CD4-positive, alpha-beta T cell treated with Interleukin-6 at 100 ng/mL for 8 hours (primary cell): ENCODE measurements around the gene SMU1.

Experiments used
- DNase-seq: peaks from one replicate; pipeline ENCODE4 v3.0.0-alpha.2; 2020; ENCODE audit warnings: mixed read lengths, low spot score

Gene SMU1

DNA sequence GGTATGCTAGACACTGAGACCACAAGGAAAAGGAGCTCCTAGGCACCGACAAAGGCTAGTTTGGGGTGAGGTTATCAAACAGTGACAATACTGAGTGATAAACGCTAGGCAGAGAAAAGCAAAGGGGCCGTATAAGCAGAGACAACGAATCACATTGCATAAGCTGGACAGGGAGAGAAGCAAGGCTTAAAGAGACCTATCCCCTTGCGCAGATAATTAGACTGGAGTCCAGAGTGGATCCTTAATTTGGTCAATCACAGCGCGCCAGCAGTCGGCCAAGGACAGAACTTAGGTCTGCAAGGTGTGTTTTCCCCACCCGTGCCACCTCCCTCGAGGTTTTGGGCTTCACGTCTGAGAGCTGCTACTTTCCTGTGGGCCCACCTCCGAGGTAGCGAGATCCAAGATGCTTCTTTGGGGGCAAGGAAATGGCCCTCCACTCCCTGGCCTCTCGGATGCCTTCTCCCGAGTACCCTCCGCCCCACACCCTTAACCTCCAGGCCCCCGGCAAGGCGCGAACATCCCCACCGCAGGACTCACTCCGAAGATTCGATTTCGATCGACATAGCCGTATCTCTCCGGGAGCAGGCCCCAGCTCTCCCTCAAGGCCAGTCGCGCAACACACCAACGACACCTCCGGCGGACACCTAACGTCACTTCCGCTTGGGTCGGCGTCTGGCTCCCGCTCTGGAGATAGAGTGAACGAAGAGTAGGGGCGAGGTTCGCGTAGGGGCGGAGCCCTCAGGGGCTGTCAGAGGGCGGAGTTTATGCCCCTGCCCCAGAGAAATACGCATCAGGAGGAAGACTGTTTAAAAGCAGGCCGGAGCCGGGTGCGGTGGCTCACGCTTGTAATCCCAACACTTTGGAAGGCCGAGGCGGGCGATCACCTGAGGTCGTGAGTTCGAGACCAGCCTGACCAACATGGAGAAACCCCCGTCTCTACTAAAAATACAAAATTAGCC is at the start of gene SMU1:
Gene SMU1, minus strand, starts transcription at position 629 of the 959 bp plus-strand sequence. Its CDS starts 66 bp downstream, at position 563.
- peak; percentile 97 for DNase-seq

DNA sequence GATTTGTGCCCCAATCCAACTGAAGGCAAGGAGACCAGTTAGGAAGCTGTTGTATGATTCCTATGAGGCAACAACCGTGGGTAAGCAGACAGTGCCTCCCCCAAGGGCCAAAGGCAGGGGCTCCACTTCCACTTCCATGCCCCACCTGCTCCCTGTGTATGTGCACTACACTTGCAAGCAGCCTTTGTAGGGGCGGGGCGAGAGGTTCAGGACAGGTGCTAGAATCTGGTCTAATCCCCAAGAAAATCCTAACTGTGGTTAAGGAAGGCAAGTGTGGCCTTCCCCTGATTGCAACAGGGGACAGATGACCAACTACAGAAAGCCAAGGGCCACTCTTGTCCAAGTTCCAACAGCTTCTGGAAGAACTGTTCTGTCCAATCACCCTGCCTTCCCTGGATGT is 49.0 kb upstream of the SMU1 start:
- DNase-seq: no peak

DNA sequence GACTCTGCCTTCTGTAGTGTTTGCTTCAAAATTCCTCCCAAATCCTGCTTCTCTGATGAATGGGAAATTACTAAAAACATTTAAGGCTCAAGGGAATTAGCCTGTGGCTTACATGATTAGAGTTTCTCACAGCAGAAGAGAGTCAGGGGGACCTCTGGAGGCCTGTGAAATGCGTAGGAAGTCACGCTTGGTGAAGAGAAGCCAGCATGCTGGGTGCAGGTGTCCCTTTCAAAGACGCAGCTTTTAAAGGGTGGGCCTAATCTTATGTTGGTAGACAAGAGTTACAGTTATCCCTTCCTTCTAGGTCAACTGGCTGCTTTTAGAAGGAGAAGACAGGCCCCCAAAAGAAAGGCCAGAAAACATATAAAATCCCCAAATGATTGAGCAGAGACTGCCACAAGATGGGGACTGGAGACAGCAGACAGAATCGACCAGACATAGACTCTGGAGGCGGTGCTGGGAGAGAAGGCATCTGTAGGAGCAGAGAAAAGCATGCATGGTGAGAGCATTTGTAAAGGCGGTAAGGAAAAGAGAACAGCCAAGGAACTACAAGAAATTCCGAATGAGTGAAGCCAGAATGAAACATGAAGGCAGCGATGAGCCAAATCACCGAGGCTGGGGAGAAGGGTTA is 48.4 kb upstream of the SMU1 start:
- DNase-seq: no peak

DNA sequence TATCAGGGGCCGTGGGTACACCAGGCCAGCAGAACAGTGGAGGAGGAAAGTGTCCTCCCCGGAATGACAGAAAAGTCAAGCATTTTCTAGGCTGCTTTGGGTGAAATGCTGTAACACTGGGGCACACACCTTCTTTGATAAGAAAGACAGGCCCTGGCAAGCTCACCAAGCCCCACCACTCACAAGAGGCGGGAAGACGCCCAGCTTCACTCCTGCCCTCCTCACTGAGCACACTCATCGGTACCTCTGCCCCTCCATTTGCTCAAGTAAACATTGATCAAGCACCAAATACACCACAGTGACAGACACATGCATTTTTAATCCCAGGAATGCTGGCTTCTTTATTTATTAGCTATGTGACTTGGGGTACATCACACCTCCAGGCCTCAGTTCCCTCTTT is 47.6 kb upstream of the SMU1 start:
- no peak for DNase-seq

DNA sequence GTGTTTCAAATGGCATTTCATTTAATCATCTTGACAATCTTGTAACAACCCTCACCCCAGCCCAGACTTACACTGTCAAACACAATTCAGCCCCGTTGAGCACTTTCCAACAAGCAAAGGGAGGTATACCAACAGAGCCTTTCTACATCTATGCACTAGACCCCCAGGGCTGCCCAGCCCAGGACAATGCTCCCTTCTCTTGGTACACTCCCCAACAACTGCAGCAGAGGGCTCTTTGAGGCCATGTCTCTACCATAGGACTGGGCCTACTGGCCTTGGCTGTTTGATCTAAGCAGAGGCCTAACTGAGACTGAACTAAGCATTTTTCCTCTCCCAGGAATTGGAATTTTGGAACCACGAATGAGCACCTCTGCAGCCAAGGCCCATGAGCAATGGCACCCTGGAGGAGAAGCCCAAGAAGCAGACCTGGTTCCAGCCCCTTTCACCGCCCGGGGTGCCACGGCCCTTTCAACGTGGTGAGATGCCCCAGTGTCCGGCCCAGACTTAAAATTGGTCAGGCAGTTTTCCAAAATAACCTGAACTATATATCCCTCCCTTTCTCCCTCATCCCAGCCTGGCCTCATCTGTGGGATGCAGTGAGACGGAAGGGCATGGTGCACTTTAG is 47.0 kb upstream of the SMU1 start:
- no peak for DNase-seq

DNA sequence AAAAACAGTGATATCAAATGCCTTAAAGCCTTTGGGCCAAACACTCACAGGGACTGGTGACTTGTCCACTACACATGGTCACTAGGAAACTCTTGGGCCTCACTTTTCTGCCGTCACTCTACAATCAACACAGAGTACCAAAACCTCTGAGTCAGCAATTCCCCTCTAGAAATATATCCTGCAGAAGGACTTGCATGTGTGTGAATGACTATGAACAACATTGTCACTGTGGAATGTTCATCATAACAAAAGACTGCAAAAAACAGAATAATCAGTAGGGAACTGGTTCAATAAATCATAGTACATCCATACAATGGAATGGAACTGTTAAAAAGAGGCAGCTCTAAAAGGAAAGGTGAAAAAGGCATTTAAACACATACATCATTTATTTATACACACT is 44.1 kb upstream of the SMU1 start:
- no peak for DNase-seq

DNA sequence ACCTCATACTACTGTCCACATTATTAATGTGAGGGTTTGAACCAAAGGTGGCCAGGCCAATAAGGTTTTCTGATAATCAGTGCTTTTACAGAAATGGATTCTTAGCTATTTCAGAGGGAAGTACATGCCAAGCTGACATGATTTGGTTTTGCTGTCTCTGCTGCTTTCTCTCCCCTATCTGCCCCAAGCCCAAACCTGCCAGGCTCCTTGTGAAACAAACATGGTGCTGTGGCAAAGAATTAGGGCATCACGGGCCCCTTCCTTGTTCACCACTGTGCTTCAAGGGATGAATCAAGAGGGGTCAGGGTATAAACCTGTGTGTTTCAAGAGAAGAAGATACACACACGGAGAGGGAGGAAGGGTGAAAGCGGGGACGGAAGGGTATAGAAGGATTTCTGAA is 41.3 kb upstream of the SMU1 start:
- no peak for DNase-seq

DNA sequence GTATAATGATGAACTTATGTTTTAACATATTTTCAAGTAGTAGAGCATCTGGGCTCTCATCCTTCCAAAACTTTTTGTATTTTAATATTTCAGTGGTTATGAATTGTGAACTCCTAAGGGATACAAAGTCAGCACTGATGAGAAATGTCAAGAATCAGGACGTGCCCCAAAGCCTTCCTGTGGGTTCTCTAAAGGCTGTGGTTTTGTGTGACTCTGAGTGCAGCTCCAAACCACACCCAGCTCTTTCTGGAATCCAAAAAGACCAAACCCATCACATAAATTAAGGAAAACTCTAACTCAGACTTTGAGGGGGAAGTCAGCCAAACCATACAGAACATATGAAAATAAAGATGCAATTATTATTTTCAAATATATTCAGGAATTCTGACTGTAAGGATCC is 40.8 kb upstream of the SMU1 start:
- DNase-seq: no peak

DNA sequence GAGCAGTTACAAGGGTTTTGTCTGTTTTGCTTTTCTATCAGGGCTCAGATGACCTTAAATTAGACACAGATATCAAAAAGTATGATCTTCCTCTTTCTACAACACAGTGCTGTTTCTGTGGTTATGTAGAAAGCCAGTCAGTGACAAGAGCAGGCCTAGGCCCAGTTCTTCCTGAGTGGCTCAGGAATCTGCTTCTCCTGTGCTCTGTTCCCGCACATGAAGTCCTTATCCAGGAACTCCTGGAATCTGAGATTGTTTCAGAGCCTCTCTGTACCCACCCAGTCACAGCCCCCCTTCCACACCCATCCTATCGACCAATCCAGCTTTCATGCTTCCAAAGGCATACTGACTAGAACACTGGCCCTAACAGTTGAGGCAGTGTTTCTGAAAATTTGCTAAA is 40.4 kb upstream of the SMU1 start:
- no peak for DNase-seq

DNA sequence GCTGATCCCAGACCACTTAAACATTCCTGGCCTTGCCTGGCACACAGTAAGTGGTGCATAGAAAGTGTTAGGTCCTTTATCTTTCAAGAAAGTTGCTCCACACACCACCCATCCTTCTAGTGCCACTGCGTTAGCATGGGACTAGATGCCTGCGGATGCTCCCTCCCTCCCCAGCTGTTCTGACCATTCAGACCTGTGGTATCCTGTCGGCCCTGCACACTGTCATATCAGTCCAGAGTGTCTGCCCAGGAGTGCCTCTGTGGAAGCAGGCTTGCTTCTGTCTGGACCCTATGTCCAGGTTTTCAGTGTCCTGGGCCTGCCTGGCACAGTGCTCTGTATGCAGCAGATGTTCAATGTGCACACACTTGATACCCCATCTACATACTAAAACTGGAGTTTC is 38.3 kb upstream of the SMU1 start:
- no peak for DNase-seq

DNA sequence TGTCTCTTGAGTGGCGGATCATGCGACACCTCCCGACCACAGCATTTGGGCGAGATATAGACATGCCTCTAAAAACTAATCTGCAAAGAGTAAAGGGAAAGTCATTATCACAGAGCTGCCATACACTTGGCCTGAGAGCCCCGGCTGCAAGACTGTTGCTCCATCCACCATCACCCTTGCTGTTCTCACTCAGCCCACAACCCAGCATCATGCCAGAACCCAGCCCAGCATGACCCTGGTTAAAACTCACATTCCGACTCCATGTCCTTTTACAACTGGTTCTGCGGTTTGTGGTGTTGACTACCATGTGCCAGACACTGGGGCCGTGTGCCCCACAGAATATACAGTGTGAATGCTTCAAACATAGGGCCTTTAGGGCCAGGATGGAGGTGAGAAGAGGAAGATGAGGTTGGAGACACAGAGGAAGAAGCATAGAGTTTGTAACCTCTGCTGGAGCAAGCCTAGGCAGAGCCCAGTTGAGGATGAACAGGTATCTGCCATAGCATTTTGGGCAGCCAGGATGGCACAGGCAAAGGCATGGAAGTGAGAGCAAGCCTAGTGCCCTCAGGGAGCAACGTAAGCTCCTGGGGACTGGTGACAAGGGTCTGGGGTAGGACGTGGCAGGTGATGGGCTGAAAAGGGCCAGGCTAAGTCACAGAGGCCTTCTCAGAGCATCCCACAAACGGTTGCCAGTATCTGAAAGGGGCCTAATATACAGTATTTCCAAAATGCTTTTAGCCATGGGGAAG is 37.5 kb upstream of the SMU1 start:
- DNase-seq: no peak

DNA sequence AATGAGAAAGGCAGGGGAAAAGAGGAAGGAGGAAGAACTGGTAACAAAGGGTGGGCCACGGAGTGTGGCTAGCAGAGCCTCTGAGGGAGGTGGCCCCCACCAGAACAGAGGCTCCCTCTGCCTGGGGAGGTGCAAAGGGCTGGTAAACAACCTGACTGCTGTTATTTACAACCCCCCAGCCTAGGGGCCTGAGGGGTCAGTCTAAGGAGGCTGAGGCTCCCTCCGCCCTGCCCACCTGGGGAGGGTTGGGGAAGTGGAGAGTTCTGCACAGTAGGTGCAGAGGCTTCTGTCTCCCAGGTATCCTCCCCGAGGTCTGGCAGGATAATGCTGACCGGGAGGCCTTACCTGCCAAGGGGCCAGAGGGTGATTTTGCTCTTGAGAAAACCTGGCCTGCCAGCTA is 35.6 kb upstream of the SMU1 start:
- DNase-seq: no peak

DNA sequence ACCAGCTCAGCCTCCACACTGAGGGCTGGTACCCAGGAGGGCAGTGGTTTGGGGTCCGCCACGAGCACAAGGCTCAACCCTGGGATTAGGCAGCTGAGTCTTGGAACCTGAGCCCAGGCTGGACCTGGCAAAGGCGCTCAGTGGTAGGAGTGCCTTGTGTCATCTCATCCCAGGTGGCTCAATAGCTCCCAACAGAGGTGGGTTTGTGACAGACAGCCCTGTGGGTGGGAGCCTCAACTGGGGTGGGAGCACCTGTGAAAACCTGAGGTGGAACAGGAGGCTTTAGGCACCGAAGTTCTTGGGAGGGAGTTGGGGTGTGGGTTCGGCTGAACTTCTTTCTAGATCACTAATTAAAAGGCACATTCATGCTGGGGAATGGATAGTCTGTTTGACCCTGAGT is 35.2 kb upstream of the SMU1 start:
- DNase-seq: no peak

DNA sequence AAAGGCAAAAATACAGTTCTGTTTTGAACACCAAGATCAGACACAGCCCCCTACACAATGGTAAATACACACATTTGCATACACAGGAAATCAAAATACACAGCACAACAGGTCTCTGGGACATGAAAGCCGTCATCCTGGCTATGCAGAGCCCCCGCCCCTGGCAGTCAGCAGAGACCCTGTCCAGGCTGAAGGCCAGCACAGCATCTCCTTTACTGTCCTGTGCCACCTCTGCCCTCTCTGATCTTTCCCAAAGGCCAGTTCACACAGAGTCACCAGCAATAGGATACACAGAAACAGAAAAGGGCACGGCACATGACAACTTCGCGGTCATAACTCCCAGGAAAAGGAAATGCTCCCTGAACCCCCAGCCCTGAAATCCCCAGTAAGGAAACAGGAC is 34.2 kb upstream of the SMU1 start:
- no peak for DNase-seq

DNA sequence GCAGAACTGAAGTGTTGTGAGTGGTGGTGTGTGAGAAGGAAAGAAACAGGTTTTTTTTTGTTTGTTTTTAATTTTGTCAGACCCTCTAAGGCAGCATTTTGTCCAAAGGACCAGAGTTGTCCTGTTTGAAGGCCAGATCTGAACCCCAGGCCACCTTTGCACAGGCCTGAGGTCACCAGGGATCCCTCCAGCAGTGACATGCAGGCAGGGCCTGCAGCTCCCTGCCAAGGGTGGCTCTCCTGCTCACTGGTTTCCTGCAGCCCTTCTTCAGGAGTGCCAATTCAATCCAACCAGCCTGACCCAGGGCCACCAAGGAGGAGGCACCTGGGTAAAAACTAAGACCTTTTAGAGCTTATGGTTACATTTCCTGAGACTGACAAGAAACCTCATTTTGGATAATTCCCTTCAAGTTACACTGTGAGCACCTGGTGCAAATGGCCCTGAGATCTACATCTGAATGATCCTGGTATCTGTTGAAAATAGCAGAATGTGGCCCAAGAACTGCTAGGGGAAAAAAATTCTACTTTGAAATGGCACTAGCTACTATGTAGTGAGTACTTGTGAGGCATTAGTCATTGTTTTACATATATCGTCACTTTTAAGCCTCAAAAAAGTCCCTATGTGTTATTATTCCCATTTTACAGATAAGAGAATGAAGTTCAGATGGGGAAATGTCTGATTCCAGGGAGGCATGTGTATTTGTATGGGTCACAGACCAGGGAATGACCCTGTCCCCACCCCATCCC is 33.5 kb upstream of the SMU1 start:
- DNase-seq: no peak

DNA sequence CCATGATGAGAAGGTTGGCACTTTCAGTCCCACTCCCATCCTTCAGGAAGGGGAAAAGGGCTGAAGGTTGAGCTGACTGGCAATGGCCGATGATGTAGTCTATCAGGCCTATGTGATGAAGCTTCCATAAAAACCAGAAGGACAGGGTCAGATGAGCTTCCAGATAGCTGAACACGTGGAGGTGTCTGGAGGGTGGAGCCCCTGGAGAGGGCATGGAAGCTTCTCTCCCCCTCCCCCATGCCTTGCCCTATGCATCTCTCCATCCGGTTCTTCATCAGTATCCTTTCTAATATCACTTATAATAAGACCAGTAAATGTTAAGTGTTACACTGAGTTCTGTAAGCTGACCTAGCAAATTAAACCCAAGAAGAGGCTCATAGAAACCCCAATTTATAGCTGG is 32.6 kb upstream of the SMU1 start:
- DNase-seq: no peak

DNA sequence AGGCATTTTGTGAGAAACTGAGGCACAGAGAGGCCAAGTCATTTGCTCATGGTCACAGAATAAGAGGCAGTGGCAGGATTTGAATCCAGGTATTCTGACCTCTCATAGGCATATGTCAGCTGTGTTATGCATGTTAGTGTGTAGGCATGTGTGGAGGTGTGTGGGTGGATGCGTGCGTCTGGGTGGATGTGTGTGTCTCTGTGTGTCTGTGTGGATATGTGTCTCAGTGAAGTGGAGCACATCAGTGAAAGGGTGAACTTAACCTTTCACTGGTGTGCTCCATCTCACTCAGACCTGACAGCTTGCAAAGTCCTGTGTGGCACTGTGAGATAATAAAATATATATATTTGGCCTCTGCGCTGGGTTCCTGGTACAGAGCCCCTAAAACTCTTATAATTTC is 32.0 kb upstream of the SMU1 start:
- no peak for DNase-seq

DNA sequence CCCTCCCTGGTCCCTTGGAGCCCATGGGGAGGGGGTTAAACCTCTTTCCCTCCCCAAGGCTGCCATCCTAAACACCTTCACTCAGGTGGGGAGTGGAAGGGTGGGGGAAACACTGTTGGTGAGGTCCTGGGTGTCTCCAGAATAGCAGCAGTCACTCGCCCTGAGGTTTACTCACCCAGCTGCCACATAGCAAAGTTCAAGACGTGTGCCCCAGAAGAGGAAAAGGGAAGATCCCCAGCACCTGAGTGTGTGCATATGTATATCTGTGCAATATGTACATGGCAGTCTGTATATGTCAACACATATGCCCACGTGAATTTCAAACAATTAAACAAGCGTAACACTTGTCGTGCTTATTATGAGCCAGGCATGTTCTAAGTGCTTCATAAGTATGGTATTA is 31.3 kb upstream of the SMU1 start:
- no peak for DNase-seq

DNA sequence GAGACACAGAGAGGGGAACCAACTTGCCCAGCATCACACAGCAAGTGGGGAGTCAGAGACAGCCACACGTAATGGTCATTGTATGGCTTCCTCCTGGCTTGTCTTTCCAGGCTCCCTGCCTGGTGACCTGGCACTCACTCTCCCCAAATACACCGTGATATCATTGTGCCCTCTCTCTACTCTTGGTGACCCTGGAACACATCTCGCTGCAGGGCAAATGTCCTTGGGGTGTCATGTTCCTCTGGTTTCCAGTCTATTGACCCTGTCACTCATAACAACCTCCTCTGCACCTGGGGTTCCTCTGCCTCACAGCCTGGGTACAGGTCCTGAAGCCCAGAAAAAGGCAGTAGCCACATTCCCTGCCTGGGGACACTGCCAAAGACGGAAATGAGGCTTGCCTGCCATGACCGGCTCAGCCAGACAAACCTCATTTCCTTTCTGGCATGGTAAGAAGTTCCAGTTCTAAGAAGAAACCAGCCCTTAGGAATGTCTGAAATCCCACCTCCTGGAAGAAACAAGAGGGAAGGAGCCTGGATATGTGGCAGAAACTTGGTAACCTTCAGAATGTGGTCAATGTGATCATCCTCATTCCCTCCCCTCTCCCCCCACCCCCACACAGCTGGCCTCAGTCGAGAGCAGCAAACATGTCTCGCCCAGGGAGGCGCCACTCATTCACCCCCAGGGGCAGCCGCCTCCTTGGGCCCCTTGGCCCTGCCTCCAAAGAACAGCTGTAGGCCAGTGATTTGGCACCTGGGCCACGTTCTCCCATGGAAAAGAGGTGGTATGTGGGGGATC is 30.6 kb upstream of the SMU1 start:
- no peak for DNase-seq

DNA sequence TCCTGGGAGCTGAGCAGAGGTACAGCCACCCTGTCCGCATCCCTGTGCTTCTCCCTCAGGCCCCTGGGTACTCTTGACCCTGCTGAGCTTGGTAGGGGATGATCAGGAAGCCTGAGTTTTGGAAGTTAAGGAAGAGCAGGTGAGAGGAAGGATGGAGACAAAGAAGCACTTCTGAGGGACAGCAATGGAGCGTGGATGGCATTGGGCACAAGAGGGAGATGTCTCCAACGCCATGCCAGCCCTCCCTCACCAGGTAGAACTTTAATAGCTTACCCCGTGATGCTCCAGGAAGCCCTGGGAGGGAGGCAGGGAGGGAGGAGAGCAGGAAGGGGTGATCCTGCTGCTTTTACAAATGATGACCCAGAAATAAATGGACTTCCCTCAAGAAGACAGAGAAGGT is 29.9 kb upstream of the SMU1 start:
- DNase-seq: no peak

DNA sequence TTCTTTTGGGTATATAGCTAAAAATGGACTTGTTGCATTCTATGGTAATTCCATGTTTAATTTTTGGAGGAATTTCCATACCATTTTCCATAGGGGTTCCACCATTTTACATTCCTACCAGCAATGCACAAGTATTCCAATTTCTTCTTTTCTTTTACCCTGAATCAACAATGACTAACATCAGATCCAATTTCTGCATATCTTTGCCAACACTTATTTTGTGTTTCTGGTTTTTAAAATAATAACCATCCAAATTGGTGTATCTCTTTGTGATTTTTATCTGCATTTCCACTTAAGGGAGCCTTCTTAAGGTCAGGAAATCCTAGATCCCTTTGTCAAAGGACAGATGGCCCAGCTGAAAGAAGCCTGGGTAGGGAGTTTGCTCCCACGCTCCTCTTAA is 29.5 kb upstream of the SMU1 start:
- no peak for DNase-seq
